WTC11 (cell line): ENCODE results near the gene CNN2. TPM values are rescaled to one million over a fixed set of nuclear protein-coding genes. Genes with fewer than 3 reads are reported as not detected.

ENCODE experiments used
- ATAC-seq: fragments of 200-7000 bp; cut with Tn5 transposase; 2 replicates; pipeline ENCODE4 v1.10.0; 2021; ENCODE audit warnings: mild to moderate bottlenecking, moderate library complexity
- CTCF ChIA-PET: fragments of 300-600 bp; sonication (Branson Sonifier 250); formaldehyde crosslinking; loops from one replicate; lab custom pipeline; 2021; ENCODE audit warnings: antibody characterized with exemption; lab: Charles Lee
- POLR2A ChIA-PET: fragments of 350-600 bp; sonication (Branson Sonifier 250); formaldehyde crosslinking; loops from one replicate; lab custom pipeline; 2021; ENCODE audit warnings: antibody characterized with exemption; lab: Charles Lee
- DNase-seq: peaks from one replicate; pipeline ENCODE4 v3.0.0; 2021; ENCODE audit warnings: low spot score
- H3K27ac Mint-ChIP-seq: 2 replicates; pipeline ENCODE4 v1.8.0; 2021; ENCODE audit warnings: mixed read lengths
- H3K27me3 Mint-ChIP-seq: 2 replicates; pipeline ENCODE4 v1.8.0; 2021; ENCODE audit warnings: low read depth, mild to moderate bottlenecking, moderate library complexity, mixed read lengths
- H3K36me3 Mint-ChIP-seq: 2 replicates; pipeline ENCODE4 v1.8.0; 2021; ENCODE audit warnings: mixed read lengths
- H3K4me1 Mint-ChIP-seq: 2 replicates; pipeline ENCODE4 v1.8.0; 2022; ENCODE audit warnings: mixed read lengths
- H3K4me3 Mint-ChIP-seq: 2 replicates; pipeline ENCODE4 v1.8.0; 2021; ENCODE audit warnings: mild to moderate bottlenecking, moderate library complexity, mixed read lengths
- H3K9me3 Mint-ChIP-seq: 2 replicates; pipeline ENCODE4 v1.8.0; 2021; ENCODE audit warnings: mixed read lengths
- E2F4 ChIP-seq: sonication (generic); formaldehyde crosslinking; IDR thresholded peaks from 2 replicates; pipeline ENCODE4 v1.8.1; 2022; ENCODE audit warnings: low read depth, mild to moderate bottlenecking, moderate library complexity, missing genetic modification reagents, borderline replicate concordance
- EMX1 ChIP-seq: fragments of 250-450 bp; sonication (Bioruptor Pico); IDR thresholded peaks from 2 replicates; pipeline ENCODE4 v1.8.0; 2021; ENCODE audit warnings: mild to moderate bottlenecking
- ETV6 ChIP-seq: sonication (generic); formaldehyde crosslinking; IDR thresholded peaks from 2 replicates; pipeline ENCODE4 v1.8.1; 2022; ENCODE audit warnings: mild to moderate bottlenecking, missing genetic modification reagents
- FOXP1 ChIP-seq: sonication (generic); formaldehyde crosslinking; IDR thresholded peaks from 2 replicates; pipeline ENCODE4 v1.8.0; 2022; ENCODE audit warnings: missing genetic modification reagents, mild to moderate bottlenecking, moderate library complexity, borderline replicate concordance
- GABPB1 ChIP-seq: sonication (generic); formaldehyde crosslinking; IDR thresholded peaks from 2 replicates; pipeline ENCODE4 v1.8.1; 2023; ENCODE audit warnings: mild to moderate bottlenecking, missing genetic modification reagents
- HMGA2 ChIP-seq: fragments of 250-450 bp; sonication (Bioruptor Pico); IDR thresholded peaks from 2 replicates; pipeline ENCODE4 v1.4.0; 2021; ENCODE audit warnings: mild to moderate bottlenecking, moderate library complexity
- IRF2 ChIP-seq: sonication (generic); formaldehyde crosslinking; IDR thresholded peaks from 2 replicates; pipeline ENCODE4 v1.8.0; 2022; ENCODE audit warnings: low read depth, missing genetic modification reagents, borderline replicate concordance
- JUN ChIP-seq: sonication (generic); formaldehyde crosslinking; IDR thresholded peaks from 2 replicates; pipeline ENCODE4 v1.8.0; 2023; ENCODE audit warnings: mild to moderate bottlenecking, missing genetic modification reagents
- NFATC4 ChIP-seq: fragments of 250-450 bp; sonication (Bioruptor Pico); IDR thresholded peaks from 2 replicates; pipeline ENCODE4 v1.9.0; 2021; ENCODE audit warnings: mild to moderate bottlenecking
- SMAD3 ChIP-seq: sonication (generic); formaldehyde crosslinking; IDR thresholded peaks from 2 replicates; pipeline ENCODE4 v1.8.0; 2022; ENCODE audit warnings: missing genetic modification reagents, mild to moderate bottlenecking, borderline replicate concordance
- SMAD4 ChIP-seq: sonication (generic); formaldehyde crosslinking; IDR thresholded peaks from 2 replicates; pipeline ENCODE4 v1.8.0; 2022; ENCODE audit warnings: mild to moderate bottlenecking, missing genetic modification reagents
- SOX15 ChIP-seq: fragments of 250-450 bp; sonication (Bioruptor Pico); IDR thresholded peaks from 2 replicates; pipeline ENCODE4 v1.9.0; 2021; ENCODE audit warnings: mild to moderate bottlenecking
- TP53 ChIP-seq: sonication (generic); formaldehyde crosslinking; IDR thresholded peaks from 2 replicates; pipeline ENCODE4 v1.8.1; 2023; ENCODE audit warnings: mild to moderate bottlenecking, missing genetic modification reagents
- ZBTB21 ChIP-seq: sonication (generic); formaldehyde crosslinking; IDR thresholded peaks from 2 replicates; pipeline ENCODE4 v1.8.1; 2023; ENCODE audit warnings: mild to moderate bottlenecking, missing genetic modification reagents, borderline replicate concordance
- ZNF138 ChIP-seq: sonication (generic); formaldehyde crosslinking; conservative IDR thresholded peaks from 2 replicates; pipeline ENCODE4 v1.8.1; 2022; ENCODE audit warnings: mild to moderate bottlenecking, moderate library complexity, missing genetic modification reagents
- ZNF396 ChIP-seq: fragments of 250-450 bp; sonication (Bioruptor Pico); IDR thresholded peaks from 2 replicates; pipeline ENCODE4 v1.8.0; 2021; ENCODE audit warnings: mild to moderate bottlenecking, moderate library complexity, borderline replicate concordance
- total RNA-seq: library from RNA; stranded (reverse); gene quantifications from 3 replicates; pipeline ENCODE4 v1.2.3, GENCODE V29; 2021
- TF ChIP-seq, protein P1 (sequence below): sonication (generic); formaldehyde crosslinking; IDR thresholded peaks from 2 replicates; pipeline ENCODE4 v1.8.0; 2023; ENCODE audit warnings: missing genetic modification reagents, mild to moderate bottlenecking, borderline replicate concordance
- TF ChIP-seq, protein P2 (sequence below): sonication (generic); formaldehyde crosslinking; IDR thresholded peaks from 2 replicates; pipeline ENCODE4 v1.8.1; 2023; ENCODE audit warnings: mild to moderate bottlenecking, missing genetic modification reagents, moderate library complexity

Gene CNN2
- total RNA-seq, 1 experiment from 2014 or later, result 390 TPM

- peaks cover 3% of the 10 kb centered on the region for H3K27me3 Mint-ChIP-seq
- ChIA-PET POLR2A (no interaction called here), CTCF (interaction anchor here (1.3 kb wide), 1 partner anchor 192 kb away, joined by 3 read pairs; no protein-coding TSS in a partner anchor)
- no peak overlapping the region for H3K4me3 Mint-ChIP-seq
- ATAC-seq (no peak), DNase-seq (no peak)
- H3K4me1 Mint-ChIP-seq, result no peaks in the 10 kb centered on the region
- H3K36me3 Mint-ChIP-seq, result peaks cover 20% of the 10 kb centered on the region
- H3K27ac Mint-ChIP-seq, result no peak overlapping the region
- TF ChIP-seq SOX15 (CRISPR knock-in tag) (no peak), FOXP1 (CRISPR knock-in tag) (no peak), ETV6 (CRISPR knock-in tag) (no peak), ZNF138 (no peak)
- peaks cover 14% of the 10 kb centered on the region for H3K9me3 Mint-ChIP-seq
Measured at GRCh38 chr19:1052349-1052975, 26.1 kb downstream of the CNN2 start.

DNA sequence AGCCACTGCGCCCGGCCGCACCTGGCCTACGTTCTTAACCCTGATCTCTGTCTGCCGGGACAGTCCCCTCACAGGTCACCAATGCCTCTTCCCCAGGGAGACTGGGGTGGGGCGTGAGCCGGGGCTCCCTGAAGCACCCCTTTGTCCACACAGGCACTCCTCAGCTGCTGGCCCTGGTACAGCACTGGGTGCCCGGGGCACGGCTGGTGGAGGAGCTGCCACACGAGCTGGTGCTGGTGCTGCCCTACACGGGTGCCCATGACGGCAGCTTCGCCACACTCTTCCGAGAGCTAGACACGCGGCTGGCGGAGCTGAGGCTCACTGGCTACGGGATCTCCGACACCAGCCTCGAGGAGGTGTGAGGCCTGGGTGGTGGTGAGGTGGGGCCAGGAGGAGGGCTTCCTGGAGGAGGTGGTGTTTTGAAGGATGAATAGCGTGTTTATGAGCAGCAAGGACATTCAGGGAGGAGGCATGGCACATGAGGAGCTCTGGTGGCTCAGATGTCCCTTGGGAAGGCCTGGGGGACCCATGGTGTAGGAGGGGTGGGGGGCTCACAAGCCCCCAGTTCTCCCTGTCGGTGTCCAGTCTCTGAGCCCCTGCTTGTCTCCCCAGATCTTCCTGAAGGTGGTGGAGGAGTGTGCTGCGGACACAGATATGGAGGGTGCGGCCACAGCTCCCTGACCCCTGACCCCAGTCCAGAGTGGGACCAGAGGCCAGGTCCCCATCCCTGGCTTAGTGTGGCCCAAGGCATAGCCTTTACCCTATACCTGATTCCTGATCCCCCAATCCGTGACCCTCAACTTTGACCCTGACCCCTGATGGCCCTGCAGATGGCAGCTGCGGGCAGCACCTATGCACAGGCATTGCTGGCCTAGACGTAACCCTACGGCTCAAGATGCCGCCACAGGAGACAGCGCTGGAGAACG, 27.0 kb downstream of the CNN2 start:
- no peak for DNase-seq
- Mint-ChIP-seq H3K36me3 (peaks cover 30% of the 10 kb centered on the region), H3K4me1 (no peaks in the 10 kb centered on the region), H3K27me3 (peaks cover 4% of the 10 kb centered on the region), H3K4me3 (no peak overlapping the region), H3K27ac (no peak overlapping the region), H3K9me3 (peaks cover 24% of the 10 kb centered on the region)
- POLR2A ChIA-PET, result interaction anchor here (0.7 kb wide), 1 partner anchor 23 kb away, joined by 3 read pairs; no protein-coding TSS in a partner anchor
- ATAC-seq, result no peak
- no peak for TF ChIP-seq SMAD3
- TF ChIP-seq GABPB1 (CRISPR knock-in tag), result no peak
- TF ChIP-seq IRF2, result no peak
- CTCF ChIA-PET, result interaction anchor here (1.3 kb wide), 1 partner anchor 191 kb away, joined by 3 read pairs; no protein-coding TSS in a partner anchor

DNA sequence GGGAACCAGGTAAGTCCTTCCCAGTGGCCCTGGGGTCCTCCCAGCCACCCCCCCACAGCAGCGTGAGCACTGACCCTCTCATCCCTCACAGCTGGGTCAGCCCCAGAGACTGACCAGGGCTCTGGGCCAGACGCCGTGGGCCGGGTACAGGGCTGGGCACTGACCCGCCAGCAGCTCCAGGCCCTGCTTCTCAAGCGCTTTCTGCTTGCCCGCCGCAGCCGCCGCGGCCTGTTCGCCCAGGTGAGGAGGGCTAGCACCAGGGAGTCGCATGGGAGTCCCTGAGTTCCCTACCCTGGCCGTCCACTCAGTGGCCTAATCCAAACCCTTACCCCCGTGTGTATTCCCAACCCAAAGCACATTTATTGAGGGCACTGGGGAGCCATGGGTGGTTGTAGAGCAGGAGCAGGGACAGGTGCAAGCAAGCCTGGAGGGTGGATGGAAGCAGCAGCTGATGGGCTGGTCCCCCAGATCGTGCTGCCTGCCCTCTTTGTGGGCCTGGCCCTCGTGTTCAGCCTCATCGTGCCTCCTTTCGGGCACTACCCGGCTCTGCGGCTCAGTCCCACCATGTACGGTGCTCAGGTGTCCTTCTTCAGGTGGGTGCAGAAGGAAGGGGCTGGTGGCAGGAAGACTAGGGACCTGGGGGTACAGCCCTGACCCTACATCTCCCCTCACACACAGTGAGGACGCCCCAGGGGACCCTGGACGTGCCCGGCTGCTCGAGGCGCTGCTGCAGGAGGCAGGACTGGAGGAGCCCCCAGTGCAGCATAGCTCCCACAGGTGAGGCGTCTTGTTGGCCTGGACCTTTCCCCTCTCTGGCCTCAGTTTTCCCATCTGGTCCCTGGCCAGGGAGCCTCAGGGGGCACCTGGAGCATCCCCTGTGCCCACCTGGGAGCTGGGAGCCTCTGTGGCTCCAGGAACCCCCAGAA, 28.0 kb downstream of the CNN2 start:
- ATAC-seq, result no peak
- TF ChIP-seq HMGA2 (CRISPR knock-in tag) (no peak), TP53 (CRISPR knock-in tag) (no peak), E2F4 (CRISPR knock-in tag) (no peak), EMX1 (CRISPR knock-in tag) (no peak), JUN (no peak), ZBTB21 (no peak), NFATC4 (CRISPR knock-in tag) (no peak), SMAD4 (CRISPR knock-in tag) (no peak), ZNF396 (no peak)
- TF ChIP-seq, protein P1, sequence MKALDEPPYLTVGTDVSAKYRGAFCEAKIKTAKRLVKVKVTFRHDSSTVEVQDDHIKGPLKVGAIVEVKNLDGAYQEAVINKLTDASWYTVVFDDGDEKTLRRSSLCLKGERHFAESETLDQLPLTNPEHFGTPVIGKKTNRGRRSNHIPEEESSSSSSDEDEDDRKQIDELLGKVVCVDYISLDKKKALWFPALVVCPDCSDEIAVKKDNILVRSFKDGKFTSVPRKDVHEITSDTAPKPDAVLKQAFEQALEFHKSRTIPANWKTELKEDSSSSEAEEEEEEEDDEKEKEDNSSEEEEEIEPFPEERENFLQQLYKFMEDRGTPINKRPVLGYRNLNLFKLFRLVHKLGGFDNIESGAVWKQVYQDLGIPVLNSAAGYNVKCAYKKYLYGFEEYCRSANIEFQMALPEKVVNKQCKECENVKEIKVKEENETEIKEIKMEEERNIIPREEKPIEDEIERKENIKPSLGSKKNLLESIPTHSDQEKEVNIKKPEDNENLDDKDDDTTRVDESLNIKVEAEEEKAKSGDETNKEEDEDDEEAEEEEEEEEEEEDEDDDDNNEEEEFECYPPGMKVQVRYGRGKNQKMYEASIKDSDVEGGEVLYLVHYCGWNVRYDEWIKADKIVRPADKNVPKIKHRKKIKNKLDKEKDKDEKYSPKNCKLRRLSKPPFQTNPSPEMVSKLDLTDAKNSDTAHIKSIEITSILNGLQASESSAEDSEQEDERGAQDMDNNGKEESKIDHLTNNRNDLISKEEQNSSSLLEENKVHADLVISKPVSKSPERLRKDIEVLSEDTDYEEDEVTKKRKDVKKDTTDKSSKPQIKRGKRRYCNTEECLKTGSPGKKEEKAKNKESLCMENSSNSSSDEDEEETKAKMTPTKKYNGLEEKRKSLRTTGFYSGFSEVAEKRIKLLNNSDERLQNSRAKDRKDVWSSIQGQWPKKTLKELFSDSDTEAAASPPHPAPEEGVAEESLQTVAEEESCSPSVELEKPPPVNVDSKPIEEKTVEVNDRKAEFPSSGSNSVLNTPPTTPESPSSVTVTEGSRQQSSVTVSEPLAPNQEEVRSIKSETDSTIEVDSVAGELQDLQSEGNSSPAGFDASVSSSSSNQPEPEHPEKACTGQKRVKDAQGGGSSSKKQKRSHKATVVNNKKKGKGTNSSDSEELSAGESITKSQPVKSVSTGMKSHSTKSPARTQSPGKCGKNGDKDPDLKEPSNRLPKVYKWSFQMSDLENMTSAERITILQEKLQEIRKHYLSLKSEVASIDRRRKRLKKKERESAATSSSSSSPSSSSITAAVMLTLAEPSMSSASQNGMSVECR (CRISPR knock-in tag), result no peak
- TF ChIP-seq, protein P2, sequence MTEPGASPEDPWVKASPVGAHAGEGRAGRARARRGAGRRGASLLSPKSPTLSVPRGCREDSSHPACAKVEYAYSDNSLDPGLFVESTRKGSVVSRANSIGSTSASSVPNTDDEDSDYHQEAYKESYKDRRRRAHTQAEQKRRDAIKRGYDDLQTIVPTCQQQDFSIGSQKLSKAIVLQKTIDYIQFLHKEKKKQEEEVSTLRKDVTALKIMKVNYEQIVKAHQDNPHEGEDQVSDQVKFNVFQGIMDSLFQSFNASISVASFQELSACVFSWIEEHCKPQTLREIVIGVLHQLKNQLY (CRISPR knock-in tag), result no peak
- H3K27me3 Mint-ChIP-seq, result peaks cover 4% of the 10 kb centered on the region
- no peak overlapping the region for H3K4me3 Mint-ChIP-seq
- DNase-seq, result no peak
- ChIA-PET POLR2A (no interaction called here), CTCF (interaction anchor here (1.3 to 2.9 kb wide), 2 partner anchors 11 to 190 kb away, joined by 3 to 8 read pairs; no protein-coding TSS in a partner anchor)
- H3K36me3 Mint-ChIP-seq, result peaks cover 34% of the 10 kb centered on the region
- H3K27ac Mint-ChIP-seq, result no peak overlapping the region
- H3K4me1 Mint-ChIP-seq, result no peaks in the 10 kb centered on the region
- H3K9me3 Mint-ChIP-seq, result peaks cover 25% of the 10 kb centered on the region
